GM19351 (cell line): ENCODE measurements around the gene ABCG2.
"Not testable (repeated sequence)": the region's sequence is repeated elsewhere in the genome, so short reads cannot be mapped to it uniquely, and the experiment has no call there.

ENCODE experiments used
- ATAC-seq: cut with Tn5 transposase; IDR thresholded peaks from one replicate; pipeline ENCODE4 v1.9.1; 2021; ENCODE audit warnings: mild to moderate bottlenecking, moderate library complexity; ENCODE audit not compliant: unreplicated experiment

The ABCG2 gene

DNA sequence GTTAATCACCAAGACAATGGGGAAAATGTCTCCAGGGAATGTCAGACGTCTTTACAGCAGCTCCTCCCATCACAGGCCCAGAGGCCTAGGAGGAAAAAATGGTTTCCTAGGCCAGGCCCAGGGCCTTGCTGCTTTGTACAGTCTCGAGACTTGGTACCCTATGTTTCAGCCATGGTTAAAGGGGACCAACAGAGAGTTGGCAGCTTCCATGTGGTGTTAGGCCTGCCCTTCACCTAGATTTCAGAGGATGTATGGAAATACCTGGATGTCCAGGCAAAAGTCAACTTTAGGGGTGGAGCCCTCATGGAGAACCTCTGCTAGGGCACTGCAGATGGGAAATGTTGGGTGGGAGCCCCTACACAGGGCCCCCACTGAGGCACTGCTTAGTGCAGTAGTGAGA lies 38.5 kb downstream of the ABCG2 start:
- no peak for ATAC-seq

- ATAC-seq: no peak
These were observed 42.9 kb downstream of the ABCG2 start for GRCh38 chr4:88115587-88115986.

- ATAC-seq: no peak
These were observed 45.6 kb downstream of the ABCG2 start for GRCh38 chr4:88112856-88113255.

DNA sequence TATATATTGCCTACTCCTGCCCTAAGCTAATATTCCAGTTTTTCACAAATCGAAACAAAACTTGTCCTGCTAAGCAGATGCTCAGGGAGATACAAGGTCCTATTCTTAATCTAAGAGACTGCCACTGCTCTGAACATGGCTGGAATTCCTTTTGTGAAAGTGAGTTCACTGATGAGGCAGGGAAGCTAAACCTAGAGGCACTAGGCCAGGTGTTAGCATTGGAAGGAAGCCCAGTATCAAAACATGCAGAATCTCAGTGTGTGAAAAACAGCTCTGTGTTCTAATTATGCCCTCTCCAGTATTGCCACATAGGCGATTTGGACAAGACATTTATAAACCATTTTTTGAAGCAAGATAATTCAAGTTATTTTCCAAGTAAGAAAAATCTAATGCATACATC lies 47.6 kb downstream of the ABCG2 start:
- no peak for ATAC-seq

DNA sequence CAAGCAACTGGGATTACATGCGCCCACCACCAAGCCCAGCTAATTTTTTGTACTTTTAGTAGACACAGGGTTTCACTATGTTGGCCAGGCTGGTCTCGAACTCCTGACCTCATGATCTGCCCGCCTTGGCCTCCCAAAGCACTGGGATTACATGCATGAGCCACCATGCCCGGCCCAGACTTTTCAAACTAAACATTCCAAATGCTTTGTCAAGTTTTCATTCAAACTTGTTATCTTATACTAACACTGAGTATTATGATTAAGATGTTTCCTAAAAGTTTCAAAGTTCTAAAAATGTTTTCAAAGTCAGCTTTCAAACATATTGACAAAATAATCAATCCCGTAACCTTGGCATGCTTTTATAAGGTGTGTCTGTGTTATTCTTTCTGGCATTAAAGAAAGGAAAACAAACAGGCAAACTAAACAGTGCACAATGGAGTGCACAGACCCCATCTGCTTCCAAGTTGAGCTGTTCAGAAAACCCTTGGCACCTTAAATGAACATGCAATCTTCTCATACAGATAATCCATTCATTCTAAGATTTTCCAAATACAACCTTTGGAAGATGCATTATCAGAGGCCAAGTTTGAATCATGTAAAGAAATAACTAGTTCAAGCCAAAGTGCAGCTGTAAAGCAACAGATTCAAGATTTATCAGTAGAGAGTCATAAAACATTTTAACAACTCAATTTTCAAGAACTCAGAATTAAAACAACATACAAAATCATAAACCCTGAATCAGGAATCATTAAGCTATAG lies 49.1 kb downstream of the ABCG2 start:
- no peak for ATAC-seq

- no peak for ATAC-seq
These were observed 49.7 kb downstream of the ABCG2 start for GRCh38 chr4:88108747-88109122.

- ATAC-seq: not testable (repeated sequence)
These were observed 50.4 kb downstream of the ABCG2 start for GRCh38 chr4:88108108-88108465.

- ATAC-seq: no peak
These were observed 50.9 kb downstream of the ABCG2 start for GRCh38 chr4:88107406-88108107.

- ATAC-seq: no peak
These were observed 52.2 kb downstream of the ABCG2 start for GRCh38 chr4:88106205-88106604.

DNA sequence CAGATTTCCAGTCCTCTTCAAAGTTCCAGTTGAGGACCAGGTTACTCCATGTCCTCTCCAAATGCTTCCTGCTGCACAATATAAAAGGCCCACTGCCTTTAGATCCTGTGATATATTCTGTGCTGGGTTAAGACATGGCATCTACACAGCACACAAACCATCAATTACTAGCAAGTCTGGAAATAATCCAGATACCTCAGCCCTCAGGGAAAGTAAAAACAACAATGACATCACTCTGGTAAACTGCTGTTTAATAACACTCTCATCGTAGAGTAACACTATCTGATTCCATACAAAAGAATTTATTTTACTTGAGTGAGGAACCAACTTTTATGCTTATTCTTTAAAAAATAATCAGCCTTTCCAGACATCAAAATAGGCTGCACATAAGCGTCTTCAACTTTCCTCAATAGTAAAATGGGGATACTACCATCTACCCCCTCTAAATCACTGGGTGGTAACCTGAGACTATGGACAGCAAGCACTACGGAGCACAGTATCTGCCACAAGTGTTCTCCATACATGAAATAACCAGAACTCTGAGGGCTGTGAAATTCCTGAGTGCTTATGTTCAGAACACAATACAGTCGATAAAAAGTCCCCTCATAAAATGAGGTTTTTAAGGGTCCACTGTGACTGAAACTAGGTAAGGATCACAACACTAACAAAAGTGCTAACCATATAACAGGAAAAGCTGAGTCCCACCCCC lies 53.4 kb downstream of the ABCG2 start:
- ATAC-seq: no peak

- no peak for ATAC-seq
These were observed 56.4 kb downstream of the ABCG2 start for GRCh38 chr4:88102026-88102425.

GRCh38 chr4:88101165-88101564 lies 57.3 kb downstream of the ABCG2 start:
- no peak for ATAC-seq

- ATAC-seq: no peak
These were observed 59.3 kb downstream of the ABCG2 start for GRCh38 chr4:88098993-88099752.

- ATAC-seq: no peak
These were observed 60.7 kb downstream of the ABCG2 start for GRCh38 chr4:88097781-88098180.

DNA sequence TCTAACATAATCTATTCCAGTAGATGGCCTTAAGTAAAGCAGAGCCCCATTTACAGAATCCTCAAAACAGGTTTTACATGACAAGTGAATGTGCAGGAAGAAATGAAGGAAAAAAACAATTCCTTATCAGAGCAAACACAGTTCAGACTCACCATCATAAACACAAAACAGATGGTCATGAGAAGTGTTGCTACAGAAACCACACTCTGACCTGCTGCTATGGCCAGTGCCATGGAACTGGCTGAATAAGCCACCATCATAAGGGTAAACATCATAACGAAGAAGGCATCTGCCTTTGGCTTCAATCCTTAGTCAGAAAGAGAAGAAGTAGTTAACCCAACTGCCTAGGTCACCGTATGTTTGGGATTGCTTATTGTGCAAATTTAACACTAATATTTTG lies 61.1 kb downstream of the ABCG2 start:
- no peak for ATAC-seq

DNA sequence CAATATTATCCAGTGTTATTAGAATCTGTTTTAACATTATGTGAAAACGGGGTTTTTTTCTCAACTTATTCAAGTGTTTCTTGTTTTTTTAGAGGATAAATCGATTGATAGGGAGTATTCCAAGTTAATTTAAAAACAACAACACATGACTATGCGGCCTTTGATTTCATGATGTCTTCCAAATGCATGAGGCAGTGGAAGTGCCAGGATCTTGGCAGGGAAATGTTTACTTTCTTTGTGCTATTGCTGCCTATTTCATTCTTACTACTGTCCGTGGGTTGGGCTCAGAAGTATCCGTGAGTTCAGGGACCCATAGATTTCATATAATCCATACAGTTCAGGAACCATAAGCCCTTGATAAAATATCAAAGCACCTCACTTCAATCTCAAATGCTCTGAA lies 64.6 kb downstream of the ABCG2 start:
- ATAC-seq: no peak

DNA sequence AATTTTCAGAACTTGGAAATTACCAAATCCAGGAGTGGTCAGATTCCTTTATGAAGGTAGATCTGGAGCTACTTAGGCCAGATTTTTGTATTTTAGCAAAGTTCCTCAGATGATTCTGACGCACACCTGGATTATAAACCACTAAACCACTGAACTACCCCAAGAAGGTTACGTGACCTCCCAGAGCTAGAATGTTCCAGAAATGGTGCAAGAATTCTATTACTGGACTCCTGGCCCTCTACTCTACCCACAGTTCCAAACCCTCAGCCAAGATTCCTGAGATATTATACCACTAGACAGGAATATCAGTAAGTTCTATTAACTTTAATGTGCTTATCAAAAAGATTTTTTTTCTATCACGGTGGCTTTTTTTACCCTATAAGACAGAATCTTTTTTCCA lies 67.1 kb downstream of the ABCG2 start:
- no peak for ATAC-seq

GRCh38 chr4:88090898-88091297 lies 67.5 kb downstream of the ABCG2 start:
- no peak for ATAC-seq

DNA sequence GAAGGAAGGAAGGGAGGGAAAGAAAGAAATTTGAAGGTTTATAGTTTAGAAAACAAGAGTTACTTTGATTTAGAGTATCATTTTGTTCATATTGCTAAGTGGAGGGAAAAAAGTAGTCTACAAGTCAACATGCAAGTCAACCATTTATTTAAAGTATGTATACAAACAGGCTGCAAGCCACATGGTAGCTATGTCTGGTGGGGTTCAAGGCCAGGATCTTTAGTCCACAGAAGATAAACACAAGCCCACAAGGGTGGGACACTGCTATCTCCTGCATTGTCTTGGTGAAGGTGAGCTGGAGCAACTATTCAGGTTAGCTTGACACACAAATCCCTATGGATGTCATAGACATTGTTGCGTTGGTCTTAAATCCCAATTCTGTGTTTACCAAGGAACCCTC lies 71.4 kb downstream of the ABCG2 start:
- no peak for ATAC-seq

DNA sequence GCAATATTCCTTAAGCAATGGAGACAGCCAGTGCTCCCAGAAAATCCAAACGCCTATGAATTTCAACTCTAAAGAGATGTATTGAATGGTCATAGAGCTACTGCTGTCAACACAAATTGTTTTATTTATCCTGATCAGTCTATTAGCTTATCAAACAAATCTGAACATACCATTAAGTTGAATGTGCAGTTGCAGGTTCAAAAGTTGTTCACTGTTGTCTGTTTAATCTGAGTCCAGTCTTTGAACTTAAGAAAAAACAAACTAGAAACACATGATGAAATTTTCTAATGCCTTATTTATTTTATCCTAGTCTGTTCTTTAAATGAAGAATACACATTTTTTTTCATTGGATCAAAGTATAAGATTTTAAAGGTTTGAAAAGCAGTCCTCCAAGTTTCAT lies 77.8 kb downstream of the ABCG2 start:
- ATAC-seq: no peak

GRCh38 chr4:88078579-88078978 lies 79.9 kb downstream of the ABCG2 start:
- no peak for ATAC-seq
